HK-2 (cell line): ENCODE measurements around the gene ACTA2.

Source experiments
- DNase-seq: peaks from one replicate; pipeline ENCODE4 v3.0.0-alpha.2; 2018; ENCODE audit not compliant: unreplicated experiment

ACTA2 gene

DNA sequence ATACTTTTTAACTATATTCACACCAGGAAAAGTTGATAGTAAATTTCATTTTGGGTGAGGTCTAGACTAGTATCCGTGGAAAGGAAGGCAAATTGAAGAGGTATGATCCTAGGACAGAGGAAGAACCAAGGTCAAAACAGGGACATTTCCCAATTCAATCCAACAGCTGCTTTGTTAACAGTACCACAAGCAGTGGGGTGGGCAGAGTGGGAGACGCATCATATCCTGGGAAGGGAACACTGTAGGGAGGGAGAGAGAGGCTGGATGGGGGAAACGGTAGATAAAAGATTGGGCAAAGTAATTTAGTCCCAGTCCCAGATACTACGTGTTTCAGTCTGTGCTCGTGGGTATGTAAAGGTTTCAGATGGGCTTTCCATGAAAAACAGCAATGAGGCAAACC is 28.9 kb upstream of the ACTA2 start:
- no peak for DNase-seq

DNA sequence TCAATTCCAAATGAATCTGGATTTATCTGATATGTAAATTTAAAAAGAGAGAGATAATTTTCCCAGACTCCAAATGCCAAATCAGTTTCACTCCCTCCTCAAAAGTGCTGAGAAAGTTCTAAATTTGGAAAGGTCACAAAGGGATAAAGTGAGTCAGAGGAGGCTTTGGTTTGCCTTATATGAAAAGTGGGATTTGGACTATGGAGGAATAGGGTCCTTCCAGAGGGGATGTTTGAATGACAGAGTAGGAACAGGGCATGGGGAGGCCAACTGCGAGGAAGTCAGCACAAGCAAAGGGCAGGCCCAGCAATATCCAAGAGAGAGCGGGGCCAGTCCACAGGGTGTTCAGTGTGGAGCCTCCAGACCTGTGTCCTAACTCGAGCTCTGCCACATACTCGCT is 28.2 kb upstream of the ACTA2 start:
- no peak for DNase-seq

DNA sequence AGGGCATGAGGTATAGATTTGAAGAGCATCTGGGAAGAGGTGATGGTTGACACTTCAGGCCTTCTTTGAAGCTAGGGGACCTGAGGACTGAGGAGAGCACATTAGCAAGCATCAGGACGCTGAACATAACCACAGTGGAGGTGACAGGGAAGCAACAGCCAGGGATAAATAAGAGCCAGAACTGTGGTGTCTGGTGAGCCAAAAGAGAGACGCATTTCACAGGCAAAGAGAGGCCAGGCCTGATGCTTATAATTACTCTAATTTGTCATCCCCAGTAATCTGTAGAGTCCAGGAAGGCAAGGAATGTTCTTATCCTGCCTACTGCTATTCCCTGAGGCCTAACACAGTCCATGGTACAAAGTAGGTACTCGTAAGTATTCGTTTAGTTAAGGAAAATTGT is 27.7 kb upstream of the ACTA2 start:
- DNase-seq: no peak

DNA sequence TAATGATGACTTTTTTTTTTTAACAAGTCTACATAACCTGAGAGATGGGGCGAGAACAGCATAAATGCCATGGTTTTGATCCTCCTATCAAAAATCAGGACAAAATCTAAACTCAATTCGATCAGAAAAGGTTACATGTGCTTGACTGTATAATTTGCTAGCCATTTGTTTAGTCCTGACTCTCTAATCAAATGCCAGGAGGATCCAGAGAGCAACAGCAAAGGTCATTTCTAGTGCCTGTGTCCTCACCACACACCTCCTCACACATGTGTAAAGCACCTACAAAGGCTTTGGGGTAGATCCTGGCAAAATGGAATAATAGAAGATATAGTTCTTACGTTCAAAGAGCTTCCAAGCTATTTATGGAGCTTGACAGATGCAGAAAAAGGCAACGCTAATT is 27.0 kb upstream of the ACTA2 start:
- DNase-seq: no peak

DNA sequence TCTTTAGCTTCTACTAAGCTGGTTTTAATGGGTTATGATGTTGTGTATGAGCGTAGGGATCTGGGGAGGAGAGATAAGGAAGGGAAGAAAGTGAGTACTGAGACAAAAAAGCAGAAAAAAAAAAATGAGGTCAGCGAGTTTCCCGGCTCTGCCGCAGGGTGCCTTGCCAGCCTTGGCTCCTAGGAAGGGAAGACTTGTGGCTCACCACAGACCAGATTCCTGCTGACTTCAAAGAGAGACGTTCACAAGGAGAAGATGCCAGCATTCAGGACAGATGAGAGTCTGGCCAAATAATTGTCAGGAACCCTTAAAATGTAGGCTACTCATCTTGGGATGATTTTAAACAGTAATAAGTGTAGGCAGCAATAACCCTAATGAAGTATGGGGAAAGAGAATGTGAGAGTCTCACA is 26.6 kb upstream of the ACTA2 start:
- DNase-seq: peak; percentile 55

DNA sequence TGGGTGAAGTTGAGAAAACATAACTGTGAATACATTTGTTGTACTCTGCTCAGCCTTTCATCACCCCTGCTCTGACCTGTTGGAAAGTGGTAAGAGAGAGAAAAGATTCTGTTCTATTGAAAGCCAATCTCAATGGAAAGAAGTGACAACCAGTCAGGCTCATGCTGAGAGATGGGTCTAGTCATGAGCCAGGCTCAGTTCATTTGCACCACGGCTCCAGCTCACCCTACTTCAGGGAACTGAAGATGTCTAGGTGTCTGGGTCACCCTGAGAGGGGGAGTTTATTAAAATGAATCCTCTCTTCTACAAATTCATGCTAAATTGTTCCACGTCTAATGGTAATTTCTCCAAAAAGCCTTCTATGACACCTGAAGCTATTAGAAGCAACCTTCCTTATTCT is 25.9 kb upstream of the ACTA2 start:
- no peak for DNase-seq

DNA sequence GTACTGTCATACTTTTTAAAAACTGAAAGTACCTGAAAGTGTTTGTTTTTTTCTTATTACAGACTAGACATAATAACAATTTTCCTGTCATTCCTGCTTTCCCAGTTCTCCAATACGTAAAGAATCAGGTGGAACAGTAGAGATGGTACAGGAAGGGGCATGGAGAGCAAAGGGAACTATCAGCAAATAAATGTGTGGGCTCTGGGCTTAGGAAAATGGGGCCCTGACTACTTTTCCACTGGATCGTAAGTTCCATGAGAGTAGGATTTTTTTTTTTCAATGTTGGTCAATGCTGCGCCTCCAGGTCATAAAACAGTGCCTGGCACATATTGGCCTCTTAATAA is 22.8 kb upstream of the ACTA2 start:
- no peak for DNase-seq

DNA sequence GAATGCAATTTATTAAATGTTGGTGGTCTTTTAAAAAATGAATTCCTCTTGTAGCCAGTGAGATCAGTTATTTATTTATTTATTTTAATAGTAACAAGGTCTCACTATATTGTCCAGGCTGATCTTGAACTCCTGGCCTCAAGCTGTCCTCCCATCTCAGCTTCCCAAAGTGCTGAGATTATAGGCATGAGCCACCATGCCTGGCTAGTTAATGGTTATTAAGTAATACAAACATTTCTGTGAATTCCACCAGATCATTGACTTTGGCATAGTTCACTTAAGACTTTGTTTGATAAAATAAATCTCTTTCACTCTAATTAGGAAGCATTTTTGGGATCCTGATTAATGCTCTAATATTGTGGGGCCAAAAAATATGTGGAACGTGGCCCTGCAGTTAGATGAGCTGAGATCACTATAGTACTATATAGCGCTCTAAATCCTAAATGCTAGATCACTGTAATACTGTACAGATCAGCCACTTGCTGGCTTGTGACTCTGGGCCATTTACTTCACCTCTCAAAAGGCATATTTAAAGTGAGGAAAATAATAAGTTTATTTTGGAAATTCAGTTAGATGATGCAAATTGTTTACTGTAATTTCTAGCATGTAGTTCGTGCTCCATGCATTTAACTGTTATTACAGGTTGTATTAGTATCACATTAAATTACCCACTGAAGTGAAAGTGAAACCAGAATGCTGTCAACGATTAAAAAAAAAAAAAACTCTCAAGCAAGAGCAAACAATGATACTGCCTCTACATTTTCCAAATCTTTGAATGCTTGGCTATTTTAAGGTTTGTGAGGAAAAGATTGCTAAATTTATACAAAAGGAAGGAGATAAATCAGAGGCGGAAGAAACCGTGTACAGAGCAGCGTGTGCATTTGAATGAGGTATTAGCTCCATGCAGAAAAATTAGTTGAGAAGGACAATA is 22.1 kb upstream of the ACTA2 start:
- no peak for DNase-seq

DNA sequence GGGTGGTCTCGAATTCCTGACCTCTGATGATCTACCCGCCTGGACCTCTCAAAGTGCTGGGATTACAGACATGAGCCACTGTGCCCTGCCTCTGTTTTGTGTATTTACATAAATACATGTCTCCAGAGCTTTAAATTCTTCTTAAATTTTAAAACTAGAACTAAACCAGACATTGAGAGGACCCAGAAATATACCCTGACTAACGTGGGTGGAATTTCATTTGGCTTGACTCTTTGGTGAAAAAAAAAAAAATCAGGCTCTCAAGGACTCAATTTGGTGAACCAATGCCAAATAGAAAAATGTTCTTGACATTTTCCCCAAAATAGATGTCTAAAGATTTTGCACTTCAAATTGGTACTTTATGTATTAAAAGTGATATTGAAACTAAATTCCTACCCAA is 21.4 kb upstream of the ACTA2 start:
- no peak for DNase-seq

DNA sequence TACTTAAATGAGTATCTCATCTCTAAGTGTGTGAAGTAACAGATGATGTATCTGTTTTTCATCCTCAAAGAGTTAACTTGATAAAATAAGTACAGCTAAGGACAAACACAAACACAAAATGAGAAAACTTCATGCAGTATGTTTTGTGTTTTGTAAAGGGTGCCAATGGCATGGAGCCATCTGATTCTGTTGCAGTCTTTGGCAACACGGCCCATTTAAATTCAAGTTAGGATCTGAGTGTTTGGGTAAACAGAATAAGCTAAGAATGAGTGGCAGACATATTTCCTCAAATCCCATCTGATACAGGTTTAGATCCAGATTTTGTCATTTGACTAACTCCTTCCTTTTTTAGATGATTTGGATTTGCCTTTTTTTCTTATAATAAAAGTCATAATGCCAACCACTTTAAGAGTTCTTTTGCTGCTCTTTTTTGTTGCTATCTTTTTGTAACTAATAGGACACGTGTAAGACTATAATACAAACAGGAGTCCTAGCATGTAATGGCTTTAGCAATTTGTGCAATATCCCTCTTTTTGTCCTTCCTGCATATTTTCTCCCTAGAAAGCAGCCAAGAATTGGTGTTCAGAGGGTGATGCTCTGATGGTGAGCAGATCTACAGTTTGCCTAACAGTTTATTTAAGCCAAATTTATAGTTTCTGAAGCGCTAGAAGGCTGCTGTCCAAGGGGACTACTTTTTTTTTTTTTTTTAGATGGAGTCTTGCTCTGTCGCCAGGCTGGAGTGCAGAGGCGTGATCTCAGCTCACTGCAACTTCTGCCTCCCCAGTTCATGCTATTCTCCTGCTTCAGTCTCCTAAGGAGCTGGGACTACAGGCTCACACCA is 18.9 kb upstream of the ACTA2 start:
- no peak for DNase-seq

DNA sequence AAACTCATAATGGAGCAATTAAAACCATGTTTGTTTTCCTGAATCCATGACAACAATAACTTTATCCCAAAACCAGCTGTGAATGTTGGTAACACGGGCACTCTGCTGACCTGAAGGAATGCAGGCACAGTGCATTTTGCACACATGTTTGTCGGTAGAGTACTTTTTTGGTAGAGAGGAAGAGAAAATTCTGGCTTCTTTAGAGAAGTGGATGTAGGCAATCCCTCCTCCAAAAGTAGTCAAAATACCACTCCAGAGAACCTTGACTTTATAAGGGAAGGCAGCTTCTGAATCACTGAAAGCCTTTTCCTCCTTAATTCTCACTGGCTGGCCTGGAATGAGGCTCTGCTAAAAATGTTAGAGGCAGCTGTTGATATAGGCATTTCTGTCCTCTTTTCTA is 15.8 kb upstream of the ACTA2 start:
- DNase-seq: no peak

DNA sequence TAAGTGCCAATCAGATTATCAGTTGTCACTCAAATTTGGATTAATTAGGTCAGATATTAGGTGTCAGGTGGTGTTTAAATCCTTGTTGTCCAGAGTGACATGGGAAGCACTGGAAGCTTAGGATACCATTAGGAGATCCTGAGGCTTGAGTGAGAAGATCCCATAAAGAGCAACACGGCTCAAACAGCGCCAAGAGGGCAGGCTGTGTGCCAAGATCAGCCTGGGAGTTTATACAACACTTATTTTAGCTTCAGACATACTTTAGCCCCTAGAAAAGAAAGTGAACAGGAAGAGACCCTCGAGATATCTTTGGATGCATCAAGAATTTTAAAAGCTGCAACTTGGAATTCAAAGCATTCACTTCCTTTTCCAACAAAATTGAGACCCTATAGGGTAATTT is 14.2 kb upstream of the ACTA2 start:
- DNase-seq: no peak

DNA sequence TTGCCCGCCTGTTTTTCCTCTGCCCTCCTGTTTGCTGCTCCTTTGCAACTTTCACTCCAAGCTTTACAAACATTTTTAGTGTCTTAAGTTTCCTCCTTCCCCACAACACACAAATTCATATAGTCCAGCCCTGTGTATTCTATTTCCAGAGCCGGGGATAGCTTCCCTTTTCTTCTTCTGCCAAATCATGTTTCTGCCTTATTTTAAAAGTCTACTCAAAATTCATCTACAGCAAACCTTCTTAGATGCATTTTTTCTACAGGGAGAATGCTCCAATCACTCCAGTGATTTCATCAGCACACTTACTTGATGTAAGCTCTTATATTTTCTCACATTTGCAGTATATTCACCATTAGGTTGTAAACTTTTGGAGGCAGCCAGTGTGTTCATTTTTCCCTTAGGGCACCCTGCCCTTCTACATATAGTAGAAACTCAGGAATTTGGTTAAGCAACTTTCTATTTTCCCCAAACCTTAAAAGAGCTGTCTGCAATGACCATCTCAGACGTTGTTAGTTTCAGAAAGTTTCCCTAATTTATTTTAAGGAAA is 12.4 kb upstream of the ACTA2 start:
- no peak for DNase-seq

DNA sequence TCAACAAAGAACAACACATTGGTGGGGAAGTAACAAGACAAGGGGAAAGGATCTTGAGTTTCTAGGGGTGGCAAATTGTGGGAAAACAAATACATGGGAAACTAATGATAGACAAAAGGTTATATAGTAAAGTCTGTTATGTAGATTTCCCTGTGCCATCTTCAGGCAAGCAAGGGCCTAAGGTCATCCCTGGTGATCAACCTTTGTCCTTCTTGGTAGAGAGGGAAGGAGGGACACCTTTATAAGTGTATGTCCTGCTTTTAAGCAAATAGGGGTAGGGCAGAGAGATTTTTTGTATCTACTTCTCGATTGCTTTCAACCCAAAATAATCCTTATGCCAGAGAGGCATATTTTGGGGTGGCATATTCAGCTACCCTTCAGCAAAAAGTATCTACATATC is 11.8 kb upstream of the ACTA2 start:
- no peak for DNase-seq

DNA sequence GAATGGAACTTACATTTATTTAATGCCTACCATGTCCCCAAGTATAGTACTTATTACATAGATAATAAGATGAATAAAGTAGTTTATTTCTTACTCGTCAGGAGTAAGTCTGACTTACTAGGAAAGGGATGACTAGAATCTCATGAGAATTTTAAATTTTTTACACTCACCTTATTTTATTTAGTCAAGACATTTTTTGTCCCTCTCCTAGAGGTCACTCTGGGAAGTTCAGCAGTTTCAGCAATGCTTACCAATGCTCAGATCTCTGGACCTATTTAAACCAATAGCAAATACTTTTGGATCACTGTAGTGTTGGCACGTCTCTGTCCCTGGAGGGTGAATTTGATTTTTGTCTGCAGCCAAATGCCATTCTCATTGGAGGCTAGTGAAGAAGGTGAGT is 10.7 kb upstream of the ACTA2 start:
- DNase-seq: no peak

DNA sequence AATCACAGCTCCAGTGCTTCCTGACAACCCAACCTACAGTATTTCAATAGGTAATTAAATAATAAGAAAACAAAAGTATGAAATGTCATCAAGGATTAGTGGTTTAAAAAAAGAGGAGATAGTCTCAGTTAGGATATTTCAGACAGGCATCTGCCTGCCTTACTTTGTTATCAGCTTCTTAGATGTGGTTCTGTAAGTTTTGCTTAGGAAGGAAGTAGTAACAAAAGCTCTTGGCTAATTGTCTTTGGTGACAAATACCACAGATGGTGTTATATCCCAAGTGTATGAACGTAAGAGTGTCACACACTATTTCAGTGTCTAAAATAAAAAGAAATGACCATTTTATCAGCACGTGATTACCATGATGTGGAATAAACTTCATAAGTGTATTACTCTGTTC is 9.8 kb upstream of the ACTA2 start:
- no peak for DNase-seq

DNA sequence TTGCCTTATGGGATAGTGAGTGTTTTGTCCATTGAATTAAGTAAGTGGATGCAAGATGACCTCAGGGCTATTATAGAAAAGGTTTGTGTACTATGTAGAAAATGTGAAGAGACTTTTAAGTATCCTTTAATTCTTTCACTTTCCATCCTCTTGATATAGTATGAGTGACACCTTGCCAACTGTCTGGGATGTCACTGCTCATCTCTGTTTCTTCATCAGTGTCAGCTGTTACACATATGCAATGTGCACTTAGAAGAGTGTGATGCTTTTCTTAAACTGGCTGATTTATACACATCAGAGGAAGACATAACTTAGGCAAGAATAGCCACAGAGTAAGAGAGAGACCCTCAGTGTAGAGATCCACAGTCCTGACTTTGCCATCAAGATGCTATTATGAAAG is 8.7 kb upstream of the ACTA2 start:
- no peak for DNase-seq

DNA sequence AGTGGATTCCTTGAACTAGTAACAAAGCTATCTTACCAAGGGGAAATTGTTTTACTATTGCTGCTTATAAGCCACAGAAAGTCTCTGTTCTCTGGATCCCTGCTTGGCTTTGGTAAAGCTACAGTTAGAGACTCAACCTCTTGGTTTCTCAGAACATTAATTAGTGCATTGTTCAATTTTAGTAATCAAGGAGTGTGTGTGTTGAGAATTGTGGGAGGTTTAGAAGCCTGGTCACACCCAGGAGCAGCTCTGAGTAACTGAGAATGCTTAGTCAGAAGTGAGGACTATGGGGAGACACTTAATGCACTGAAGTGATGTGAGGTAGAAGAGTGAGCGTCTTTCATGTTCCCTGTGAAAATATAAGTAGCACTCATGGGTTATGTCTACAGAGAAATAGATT is 8.2 kb upstream of the ACTA2 start:
- no peak for DNase-seq

DNA sequence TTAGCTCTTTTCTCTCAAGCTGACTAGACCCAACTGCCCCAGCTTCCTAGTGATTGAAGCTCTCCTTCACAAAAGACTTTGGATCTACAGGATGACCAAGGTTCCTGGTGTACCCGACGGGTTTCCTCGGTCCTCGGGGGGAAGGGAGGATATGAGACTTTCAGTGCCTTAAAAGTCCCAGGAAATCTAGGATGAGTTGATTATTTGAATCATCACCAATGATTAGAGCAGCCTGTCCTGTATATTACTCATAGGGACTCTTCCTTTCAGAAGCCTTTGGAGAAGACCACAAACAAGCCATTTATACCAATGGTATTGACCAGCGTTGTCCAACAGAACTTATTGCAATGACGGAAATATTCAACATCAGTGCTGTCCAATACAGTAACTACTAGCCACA is 6.1 kb upstream of the ACTA2 start:
- no peak for DNase-seq

DNA sequence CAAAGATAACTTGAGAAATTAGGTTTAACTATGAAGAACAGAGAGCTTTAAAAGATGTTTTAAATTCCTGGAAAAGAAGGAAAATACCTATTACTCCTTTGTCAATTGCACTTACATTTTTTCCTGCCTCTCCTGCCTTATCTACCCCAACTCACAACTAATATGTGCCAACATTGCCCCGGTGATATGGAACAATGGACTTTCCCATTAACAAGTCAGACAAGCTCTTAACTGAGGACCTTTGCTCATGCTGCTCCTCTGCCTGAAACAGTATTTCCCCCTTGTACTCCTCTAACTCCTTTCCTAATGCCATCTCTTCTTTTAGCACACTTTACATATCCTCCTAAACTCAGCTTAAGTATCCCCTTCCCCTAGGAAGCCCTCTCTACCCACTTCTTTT is 4.8 kb upstream of the ACTA2 start:
- no peak for DNase-seq

DNA sequence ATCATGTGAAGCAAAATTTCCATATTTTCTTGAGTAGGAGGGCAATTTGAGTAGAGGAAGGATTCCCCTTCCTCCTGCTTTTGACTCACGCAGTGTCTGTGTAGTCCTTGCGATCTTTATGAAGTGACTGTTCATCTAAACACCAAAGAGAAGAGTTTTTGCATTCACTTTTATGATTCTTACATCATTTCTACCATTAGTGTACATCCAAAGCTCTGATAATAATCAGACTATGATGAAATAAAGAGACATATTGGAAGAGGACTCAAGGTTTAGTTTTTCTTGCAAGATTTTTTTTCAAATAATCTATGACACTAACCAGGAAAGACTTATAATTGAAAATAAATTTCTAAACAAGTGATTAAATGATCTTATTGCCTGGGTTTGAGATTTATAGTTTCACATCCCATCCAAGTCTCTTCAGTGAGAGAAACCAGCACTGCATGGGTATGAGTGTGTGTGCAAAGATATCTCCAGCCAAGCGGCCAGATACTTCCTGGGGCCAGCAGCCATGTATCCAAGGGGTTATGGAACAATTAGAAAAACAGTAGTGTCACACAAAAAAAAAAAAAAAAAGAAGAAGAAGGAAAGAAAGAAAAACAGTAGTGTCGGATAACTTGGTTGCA is 2.0 kb upstream of the ACTA2 start:
- DNase-seq: no peak

DNA sequence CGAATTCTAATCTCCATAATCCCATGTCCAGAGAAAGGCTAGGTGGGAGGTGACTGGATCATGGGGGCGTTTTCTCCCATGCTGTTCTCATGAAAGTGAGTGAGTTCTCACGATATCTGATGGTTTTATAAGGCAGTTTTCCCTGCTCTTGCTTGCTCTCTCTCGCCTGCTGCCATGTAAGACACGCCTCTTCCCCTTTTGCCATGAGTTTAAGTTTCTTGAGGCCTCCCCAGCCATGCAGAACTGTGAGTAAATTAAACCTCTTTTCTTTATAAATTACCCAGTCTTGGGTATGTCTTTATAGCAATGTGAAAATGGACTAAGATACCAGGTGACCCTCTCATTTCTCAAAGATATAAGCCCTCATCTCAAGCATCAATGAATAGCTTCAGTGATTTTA is 1.1 kb upstream of the ACTA2 start:
- DNase-seq: no peak
